Neural progenitor cell (in vitro differentiated cells): ENCODE data around the gene SF3A1. TPM values are rescaled to one million over a fixed set of nuclear protein-coding genes. Genes with fewer than 3 reads are reported as not detected.

Experiments used
- DNase-seq: peaks from one replicate; pipeline ENCODE4 v3.0.0-alpha.2; 2016; ENCODE audit warnings: low spot score
- H2AFZ ChIP-seq: fragments of 200-600 bp; sonication (generic); replicated peaks from 2 replicates; pipeline ENCODE4 v1.6.1; 2016; ENCODE audit warnings: antibody characterized with exemption
- H3F3A ChIP-seq: fragments of 200-600 bp; sonication (generic); 2 replicates; pipeline ENCODE4 v1.6.1; 2016; ENCODE audit warnings: antibody characterized with exemption, low read depth
- H3K27ac ChIP-seq: fragments of 200-600 bp; sonication (generic); 2 replicates; pipeline ENCODE4 v1.5.1; 2016; ENCODE audit warnings: mild to moderate bottlenecking
- H3K27me3 ChIP-seq: fragments of 200-600 bp; sonication (generic); 2 replicates; pipeline ENCODE4 v1.6.1; 2016; ENCODE audit warnings: mild to moderate bottlenecking, moderate library complexity
- H3K36me3 ChIP-seq: fragments of 200-600 bp; sonication (generic); 2 replicates; pipeline ENCODE4 v1.5.1; 2016
- H3K4me1 ChIP-seq: fragments of 200-600 bp; sonication (generic); 2 replicates; pipeline ENCODE4 v1.6.1; 2016; ENCODE audit warnings: mixed run types
- H3K4me2 ChIP-seq: fragments of 200-600 bp; sonication (generic); 2 replicates; pipeline ENCODE4 v1.6.1; 2016
- H3K4me3 ChIP-seq: fragments of 200-600 bp; sonication (generic); 2 replicates; pipeline ENCODE4 v1.5.1; 2016
- H3K79me2 ChIP-seq: fragments of 200-600 bp; sonication (generic); 2 replicates; pipeline ENCODE4 v1.6.1; 2016; ENCODE audit warnings: low read depth
- H3K9ac ChIP-seq: fragments of 200-600 bp; sonication (generic); 2 replicates; pipeline ENCODE4 v1.6.1; 2016
- H3K9me3 ChIP-seq: fragments of 200-600 bp; sonication (generic); 2 replicates; pipeline ENCODE4 v1.5.1; 2016; ENCODE audit warnings: low read depth
- H4K20me1 ChIP-seq: fragments of 200-600 bp; sonication (generic); 2 replicates; pipeline ENCODE4 v1.6.1; 2016; ENCODE audit warnings: low read depth
- H3K27ac Mint-ChIP-seq: 3 replicates; pipeline ENCODE4 v1.8.0; 2021; ENCODE audit warnings: mixed read lengths
- H3K27me3 Mint-ChIP-seq: 2 replicates; pipeline ENCODE4 v1.8.0; 2022; ENCODE audit warnings: low read depth, mild to moderate bottlenecking, inconsistent platforms, moderate library complexity, mixed read lengths; ENCODE audit not compliant: insufficient read depth
- H3K36me3 Mint-ChIP-seq: 3 replicates; pipeline ENCODE4 v1.8.0; 2021; ENCODE audit warnings: mixed read lengths
- H3K4me1 Mint-ChIP-seq: 3 replicates; pipeline ENCODE4 v1.8.0; 2021; ENCODE audit warnings: mixed read lengths
- H3K4me3 Mint-ChIP-seq: 3 replicates; pipeline ENCODE4 v1.8.0; 2021; ENCODE audit warnings: mild to moderate bottlenecking, moderate library complexity, mixed read lengths
- H3K9me3 Mint-ChIP-seq: 3 replicates; pipeline ENCODE4 v1.8.0; 2020; ENCODE audit warnings: mixed read lengths
- CTCF ChIP-seq: fragments of 200-600 bp; sonication (generic); IDR thresholded peaks from 2 replicates; pipeline ENCODE4 v1.5.1; 2017; ENCODE audit warnings: antibody characterized with exemption, mild to moderate bottlenecking
- EZH2 ChIP-seq: fragments of 200-600 bp; sonication (generic); IDR thresholded peaks from 2 replicates; pipeline ENCODE4 v1.6.1; 2017; ENCODE audit warnings: antibody characterized with exemption, mild to moderate bottlenecking, moderate library complexity
- EZH2phosphoT487 ChIP-seq: fragments of 200-600 bp; sonication (generic); IDR thresholded peaks from 2 replicates; pipeline ENCODE4 v1.6.1; 2017; ENCODE audit warnings: antibody characterized with exemption
- total RNA-seq: library from RNA; depleted of rRNA; stranded (reverse); fragments of >200 nt; gene quantifications from 2 replicates; pipeline ENCODE4 v1.2.3, GENCODE V29; 2015; ENCODE audit warnings: low replicate concordance

The SF3A1 gene
- total RNA-seq, 1 donor from 2014 or later = 29.2 TPM

DNA sequence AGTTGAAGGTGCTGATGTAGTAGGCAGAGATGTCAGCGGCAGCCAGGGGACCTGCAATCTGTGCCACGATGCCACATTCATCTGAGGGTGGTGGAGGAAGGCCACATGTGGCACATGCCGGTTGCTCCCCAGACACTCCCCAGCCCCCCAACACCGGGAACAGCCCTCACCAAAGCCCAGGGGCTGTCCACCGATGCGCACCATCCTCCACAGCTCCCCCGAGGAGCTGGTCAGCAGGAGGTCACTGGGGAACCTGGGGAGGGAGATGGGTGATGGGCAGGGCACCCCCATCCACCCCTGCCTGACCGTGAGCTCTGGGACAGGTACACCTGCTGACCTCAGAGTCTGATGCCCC, 70.9 kb downstream of the SF3A1 start:
- H3K4me3 Mint-ChIP-seq = no peak overlapping the region
- Histone ChIP-seq H3K36me3 (no peaks in the 10 kb centered on the region), H3K4me1 (peaks cover 16% of the 10 kb centered on the region), H3K79me2 (no peaks in the 10 kb centered on the region), H3K4me2 (no peak overlapping the region), H3K9me3 (no peaks in the 10 kb centered on the region), H2AFZ (no peak overlapping the region), H3K27me3 (no peaks in the 10 kb centered on the region), H4K20me1 (no peaks in the 10 kb centered on the region), H3F3A (peaks cover 32% of the 10 kb centered on the region), H3K27ac (no peak overlapping the region), H3K4me3 (no peak overlapping the region), H3K9ac (no peak overlapping the region)
- TF ChIP-seq CTCF = no peak
- no peak for TF ChIP-seq EZH2
- no peaks in the 10 kb centered on the region for H3K9me3 Mint-ChIP-seq
- peaks cover 5% of the 10 kb centered on the region for H3K4me1 Mint-ChIP-seq
- no peaks in the 10 kb centered on the region for H3K36me3 Mint-ChIP-seq
- DNase-seq = no peak
- H3K27me3 Mint-ChIP-seq = peaks cover 4% of the 10 kb centered on the region
- H3K27ac Mint-ChIP-seq = no peak overlapping the region

DNA sequence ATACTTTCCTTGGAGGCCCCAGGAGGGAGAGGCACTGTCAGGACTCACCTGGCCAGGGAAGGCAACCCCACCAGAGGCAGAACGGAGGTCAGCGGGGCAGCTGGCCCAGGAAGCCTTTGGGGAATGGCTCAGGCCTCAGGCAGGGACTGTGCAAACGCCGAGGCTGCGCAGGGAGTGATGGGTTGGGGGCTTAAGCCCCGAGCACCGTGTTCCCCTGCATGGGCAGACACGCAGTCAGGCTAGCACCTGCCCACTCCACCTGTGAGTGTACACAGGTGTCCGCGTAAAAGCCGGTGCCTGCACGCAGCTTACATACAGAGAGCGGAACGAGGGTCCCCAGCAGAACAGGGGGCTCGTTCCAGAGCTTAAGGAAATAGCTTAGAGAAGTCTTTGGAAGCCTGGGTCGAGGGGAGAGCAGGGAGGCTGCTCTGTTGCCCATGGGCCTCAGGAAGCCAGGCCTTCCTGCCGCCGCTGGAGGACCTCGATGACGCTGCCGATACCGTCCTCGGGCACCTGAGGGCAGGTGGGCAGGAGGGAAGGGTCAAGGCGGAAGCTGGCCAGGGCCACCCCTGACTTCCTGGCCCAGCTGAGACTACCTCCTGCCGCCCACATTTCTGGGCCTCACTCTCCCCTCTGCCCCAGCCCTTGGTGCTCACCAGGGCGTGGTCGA, 71.4 kb downstream of the SF3A1 start:
- Mint-ChIP-seq H3K27ac (no peak overlapping the region), H3K9me3 (no peaks in the 10 kb centered on the region), H3K4me3 (no peak overlapping the region), H3K36me3 (no peaks in the 10 kb centered on the region), H3K4me1 (peaks cover 5% of the 10 kb centered on the region), H3K27me3 (peaks cover 4% of the 10 kb centered on the region)
- no peaks in the 10 kb centered on the region for H3K9me3 ChIP-seq
- H2AFZ ChIP-seq = no peak overlapping the region
- H3K9ac ChIP-seq = no peak overlapping the region
- peaks cover 11% of the 10 kb centered on the region for H3K4me1 ChIP-seq
- TF ChIP-seq CTCF (no peak), EZH2 (no peak), EZH2phosphoT487 (no peak)
- no peaks in the 10 kb centered on the region for H4K20me1 ChIP-seq
- H3K79me2 ChIP-seq = no peaks in the 10 kb centered on the region
- H3K4me2 ChIP-seq = no peak overlapping the region
- H3F3A ChIP-seq = peaks cover 27% of the 10 kb centered on the region
- no peaks in the 10 kb centered on the region for H3K27me3 ChIP-seq
- H3K36me3 ChIP-seq = no peaks in the 10 kb centered on the region
- no peak overlapping the region for H3K4me3 ChIP-seq
- no peak for DNase-seq
- H3K27ac ChIP-seq = no peak overlapping the region

DNA sequence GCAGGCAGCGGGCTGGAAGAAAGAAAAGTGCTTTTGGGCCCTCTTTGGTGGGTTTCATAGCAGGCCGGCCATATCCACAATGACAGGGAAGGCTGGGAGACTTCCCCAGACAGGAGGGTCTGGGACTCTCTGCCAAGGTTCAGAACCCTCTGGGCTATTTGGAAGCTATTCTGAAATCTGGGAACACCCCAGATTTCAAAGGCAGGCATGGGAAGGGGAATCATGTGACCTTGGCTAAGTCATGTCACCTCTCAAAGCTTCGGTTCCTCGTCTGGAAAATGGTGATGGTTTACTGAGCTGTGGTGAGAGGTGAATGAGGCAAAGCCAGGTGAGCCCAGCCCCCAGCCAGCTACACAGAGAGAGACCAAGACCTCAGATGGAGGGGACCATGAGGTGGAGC, 72.0 kb downstream of the SF3A1 start:
- peaks cover 5% of the 10 kb centered on the region for H3K4me1 Mint-ChIP-seq
- peaks cover 7% of the 10 kb centered on the region for H3K4me1 ChIP-seq
- no peaks in the 10 kb centered on the region for H3K27me3 ChIP-seq
- H3K79me2 ChIP-seq = no peaks in the 10 kb centered on the region
- no peak overlapping the region for H3K27ac ChIP-seq
- no peaks in the 10 kb centered on the region for H4K20me1 ChIP-seq
- no peak overlapping the region for H3K4me3 Mint-ChIP-seq
- peaks cover 4% of the 10 kb centered on the region for H3K27me3 Mint-ChIP-seq
- no peak overlapping the region for H2AFZ ChIP-seq
- no peaks in the 10 kb centered on the region for H3K36me3 ChIP-seq
- H3K9ac ChIP-seq = no peak overlapping the region
- H3K4me3 ChIP-seq = no peak overlapping the region
- no peak for DNase-seq
- H3K9me3 Mint-ChIP-seq = no peaks in the 10 kb centered on the region
- no peaks in the 10 kb centered on the region for H3K36me3 Mint-ChIP-seq
- no peaks in the 10 kb centered on the region for H3K9me3 ChIP-seq
- peak overlapping the region; percentile 72 for H3K27ac Mint-ChIP-seq
- H3K4me2 ChIP-seq = no peak overlapping the region
- peaks cover 20% of the 10 kb centered on the region for H3F3A ChIP-seq
- TF ChIP-seq CTCF (no peak), EZH2 (no peak), EZH2phosphoT487 (no peak)
